Medulla oblongata (tissue), 1 donor: ENCODE results near the gene GUCY1A2.

ENCODE experiments used
- DNase-seq: peaks from one replicate; pipeline ENCODE4 v3.0.0-alpha.2; 2015; ENCODE audit errors: extremely low spot score

Gene GUCY1A2

DNA sequence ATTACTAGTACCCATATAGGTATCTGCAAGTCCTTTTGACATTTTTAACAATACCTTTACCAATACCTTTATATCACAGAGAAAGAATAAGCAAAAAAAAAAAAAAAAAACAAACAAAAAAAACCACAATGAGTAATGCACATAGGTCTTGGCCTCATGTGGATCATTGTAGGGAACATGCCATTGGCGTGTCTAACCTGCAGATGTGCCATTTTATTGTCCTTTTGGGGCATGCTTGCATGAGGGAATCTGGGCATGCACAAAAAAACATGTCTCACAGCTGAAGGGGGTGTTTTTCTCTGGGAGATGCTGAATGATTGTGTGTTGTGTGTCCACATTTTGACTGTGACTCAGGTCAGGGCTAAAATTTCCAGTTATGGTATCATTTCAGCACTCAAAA lies 361.6 kb downstream of the GUCY1A2 start:
- DNase-seq, result no peak

DNA sequence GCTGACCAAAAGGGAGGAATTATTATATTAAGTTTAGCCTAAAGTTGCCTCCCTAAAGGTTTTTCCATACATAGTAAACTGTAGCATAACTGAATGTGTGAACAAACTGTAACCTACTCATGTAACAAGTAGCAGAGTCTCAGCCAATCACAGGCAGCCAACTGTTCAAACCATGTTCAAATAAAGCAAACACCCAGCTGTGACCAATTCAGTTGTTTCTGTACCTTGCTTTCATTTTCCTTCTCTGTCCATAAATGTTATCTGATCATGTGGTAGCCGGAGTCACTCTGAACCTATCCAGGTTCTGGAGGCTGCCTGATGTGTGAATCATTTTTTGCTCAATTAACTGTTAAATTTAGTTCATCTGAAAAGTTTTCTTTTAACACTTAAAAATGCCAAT lies 373.5 kb downstream of the GUCY1A2 start:
- DNase-seq, result no peak

- DNase-seq, result no peak
These were observed 375.9 kb downstream of the GUCY1A2 start for GRCh38 chr11:106642331-106642730.

- DNase-seq, result no peak
These were observed 386.0 kb downstream of the GUCY1A2 start for GRCh38 chr11:106632283-106632682.

GRCh38 chr11:106627694-106628093 lies 390.6 kb downstream of the GUCY1A2 start:
- no peak for DNase-seq

- no peak for DNase-seq
These were observed 392.7 kb downstream of the GUCY1A2 start for GRCh38 chr11:106625566-106625965.

GRCh38 chr11:106624377-106624776 lies 393.9 kb downstream of the GUCY1A2 start:
- DNase-seq, result no peak
